Activated T-helper 17 cell treated with anti-CD3 and anti-CD28 coated beads, Interleukin-2, amount 50 U/mL, for 72 hours (primary cell): ENCODE results near the gene GOT2. TPM values are rescaled to one million over a fixed set of nuclear protein-coding genes. Genes with fewer than 3 reads are reported as not detected.
"Not testable (repeated sequence)": the region's sequence is repeated elsewhere in the genome, so short reads cannot be mapped to it uniquely, and the experiment has no call there.

Experiments
- ATAC-seq: fragments of 150-1000 bp; cut with Tn5 transposase; replicated peaks from 2 replicates; pipeline ENCODE4 v1.10.0; 2021; ENCODE audit warnings: mild to moderate bottlenecking, moderate library complexity
- H3K27ac Mint-ChIP-seq: one replicate; pipeline ENCODE4 v1.8.0; 2022; ENCODE audit warnings: mixed read lengths
- H3K27me3 Mint-ChIP-seq: one replicate; pipeline ENCODE4 v1.8.0; 2022; ENCODE audit warnings: mixed read lengths
- H3K36me3 Mint-ChIP-seq: one replicate; pipeline ENCODE4 v1.8.0; 2022; ENCODE audit warnings: low read depth, mild to moderate bottlenecking, mixed read lengths
- H3K4me1 Mint-ChIP-seq: one replicate; pipeline ENCODE4 v1.8.0; 2022; ENCODE audit warnings: mixed read lengths
- H3K4me3 Mint-ChIP-seq: one replicate; pipeline ENCODE4 v1.8.0; 2022; ENCODE audit warnings: mild to moderate bottlenecking, mixed read lengths
- H3K9me3 Mint-ChIP-seq: one replicate; pipeline ENCODE4 v1.8.0; 2022; ENCODE audit warnings: mixed read lengths
- total RNA-seq, 2 donors: library from RNA; stranded (reverse); gene quantifications; one replicate each; pipeline ENCODE4 v1.2.3, GENCODE V29; 2022

Gene GOT2
- total RNA-seq, 2 donors from 2014 or later, result 70.7 to 126 TPM

DNA sequence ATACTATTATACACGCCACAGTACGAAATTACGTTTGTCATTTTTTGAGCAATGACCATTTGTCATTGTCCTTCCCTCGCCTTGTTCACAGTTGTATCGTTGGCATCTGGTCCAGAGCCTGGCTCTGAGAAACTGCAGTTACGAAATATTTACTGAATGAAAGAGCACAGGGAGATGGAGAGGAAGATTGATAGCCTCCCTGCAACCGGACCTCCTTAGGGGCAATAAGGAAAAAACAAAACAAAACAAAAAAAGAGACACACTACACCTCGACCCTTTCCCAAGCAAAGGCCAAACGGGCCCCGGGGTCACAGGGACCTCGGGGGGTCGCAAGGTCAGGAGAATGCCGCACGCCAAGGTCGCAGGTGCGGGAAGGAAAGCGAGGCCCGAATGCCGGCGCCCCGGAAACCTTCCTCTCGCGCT lies 857 bp downstream of the GOT2 start:
- Mint-ChIP-seq H3K27me3 (no peaks in the 10 kb centered on the region), H3K27ac (peak overlapping the region; percentile 95), H3K4me3 (peak overlapping the region; percentile 98), H3K36me3 (peaks cover 39% of the 10 kb centered on the region), H3K9me3 (no peaks in the 10 kb centered on the region), H3K4me1 (peaks cover 16% of the 10 kb centered on the region)
- no peak for ATAC-seq

DNA sequence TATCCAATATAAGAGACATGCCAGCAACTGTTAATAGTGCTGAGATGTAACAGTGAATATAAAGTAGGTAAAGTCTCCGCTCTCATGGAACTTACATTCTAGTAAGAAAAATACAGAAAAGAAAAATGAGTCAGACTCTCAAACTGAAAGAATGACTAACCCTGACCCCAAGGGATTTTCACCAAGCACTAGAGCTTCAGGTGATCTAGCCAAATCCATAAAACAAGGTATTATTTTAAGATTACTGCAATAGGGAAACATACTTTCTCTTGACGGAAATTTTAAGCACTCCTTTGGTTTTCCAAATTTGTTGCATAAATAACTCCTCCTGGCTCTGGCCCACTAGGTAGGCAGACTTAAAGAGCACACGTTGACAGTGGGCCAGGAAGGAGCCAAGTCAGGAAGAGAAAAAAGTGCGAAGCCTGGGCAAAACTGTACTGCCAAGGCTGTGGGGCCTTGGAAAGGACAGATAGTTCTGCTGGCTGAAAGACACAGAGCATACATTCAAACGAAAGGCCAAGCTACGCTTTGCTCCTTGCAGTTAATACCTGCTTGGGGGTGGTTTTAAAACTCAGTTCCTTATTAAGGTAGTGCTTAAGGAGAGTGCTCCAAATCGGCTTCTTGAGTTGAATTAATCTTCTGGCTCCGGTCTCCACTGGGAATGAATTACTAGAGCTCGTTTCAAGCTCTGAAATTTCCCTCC lies 1.4 kb downstream of the GOT2 start:
- ATAC-seq, result peak; percentile 76
- H3K36me3 Mint-ChIP-seq, result peaks cover 39% of the 10 kb centered on the region
- H3K27me3 Mint-ChIP-seq, result no peaks in the 10 kb centered on the region
- H3K4me1 Mint-ChIP-seq, result peaks cover 16% of the 10 kb centered on the region
- no peaks in the 10 kb centered on the region for H3K9me3 Mint-ChIP-seq
- H3K27ac Mint-ChIP-seq, result peak overlapping the region; percentile 95
- peak overlapping the region; percentile 98 for H3K4me3 Mint-ChIP-seq

GRCh38 chr16:58730724-58731370 lies 3.3 kb downstream of the GOT2 start:
- Mint-ChIP-seq H3K27ac (no peak overlapping the region), H3K36me3 (peaks cover 41% of the 10 kb centered on the region), H3K9me3 (no peaks in the 10 kb centered on the region), H3K4me1 (peaks cover 16% of the 10 kb centered on the region), H3K4me3 (no peak overlapping the region), H3K27me3 (no peaks in the 10 kb centered on the region)
- ATAC-seq, result no peak

- Mint-ChIP-seq H3K4me1 (peaks cover 12% of the 10 kb centered on the region), H3K36me3 (peaks cover 59% of the 10 kb centered on the region), H3K9me3 (no peaks in the 10 kb centered on the region), H3K27ac (peak overlapping the region; percentile 58), H3K4me3 (no peak overlapping the region), H3K27me3 (no peaks in the 10 kb centered on the region)
- no peak for ATAC-seq
Observed at GRCh38 chr16:58727796-58728568, 6.1 kb downstream of the GOT2 start.

GRCh38 chr16:58727028-58727781 lies 6.9 kb downstream of the GOT2 start:
- Mint-ChIP-seq H3K4me3 (no peak overlapping the region), H3K36me3 (peaks cover 59% of the 10 kb centered on the region), H3K27me3 (no peaks in the 10 kb centered on the region), H3K9me3 (no peaks in the 10 kb centered on the region), H3K27ac (peak overlapping the region; percentile 58), H3K4me1 (peaks cover 4% of the 10 kb centered on the region)
- ATAC-seq, result no peak

- no peak for ATAC-seq
- peaks cover 71% of the 10 kb centered on the region for H3K36me3 Mint-ChIP-seq
- H3K27me3 Mint-ChIP-seq, result no peaks in the 10 kb centered on the region
- no peaks in the 10 kb centered on the region for H3K9me3 Mint-ChIP-seq
- no peaks in the 10 kb centered on the region for H3K4me1 Mint-ChIP-seq
- H3K4me3 Mint-ChIP-seq, result no peak overlapping the region
- H3K27ac Mint-ChIP-seq, result no peak overlapping the region
Observed at GRCh38 chr16:58723109-58723508, 11.0 kb downstream of the GOT2 start.

DNA sequence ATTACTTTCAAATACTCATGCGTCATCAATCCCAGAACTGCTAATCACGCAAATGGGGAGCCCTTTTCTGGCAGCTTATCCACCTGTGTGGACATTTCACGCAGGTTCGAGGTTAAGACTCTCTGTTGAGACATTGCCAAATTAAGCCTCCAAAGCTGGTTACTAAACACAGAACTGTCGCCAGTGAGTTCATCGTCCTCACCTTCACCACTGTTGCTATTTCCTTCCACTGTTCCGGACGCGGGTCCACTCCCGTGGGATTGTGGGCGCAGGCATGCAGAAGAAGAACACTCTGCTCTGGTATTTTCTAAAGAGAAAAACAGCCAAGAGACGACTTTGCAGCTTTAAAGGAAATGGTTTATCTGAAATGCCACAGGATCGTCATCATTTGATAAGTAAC lies 16.1 kb downstream of the GOT2 start:
- Mint-ChIP-seq H3K36me3 (peaks cover 99% of the 10 kb centered on the region), H3K4me1 (no peaks in the 10 kb centered on the region), H3K27ac (no peak overlapping the region), H3K4me3 (no peak overlapping the region), H3K27me3 (no peaks in the 10 kb centered on the region), H3K9me3 (no peaks in the 10 kb centered on the region)
- no peak for ATAC-seq

DNA sequence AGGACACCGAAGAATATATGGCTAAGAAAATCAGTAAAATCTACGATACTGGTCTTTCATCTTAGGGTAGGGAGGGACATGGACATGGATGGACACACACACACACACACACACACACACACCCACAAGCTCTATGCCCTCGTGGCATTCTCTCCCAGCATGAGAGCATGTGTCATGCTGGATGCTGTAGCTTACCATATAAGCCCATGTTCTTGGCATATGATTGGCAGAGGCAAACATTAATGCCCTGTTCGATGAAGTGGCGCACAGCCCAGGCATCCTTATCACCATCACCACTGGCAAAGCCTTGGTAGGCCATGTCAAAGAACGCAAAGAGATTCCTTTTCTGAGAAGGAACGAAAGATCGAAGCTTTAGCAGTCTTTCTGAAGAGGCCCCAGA lies 17.6 kb downstream of the GOT2 start:
- H3K9me3 Mint-ChIP-seq, result no peaks in the 10 kb centered on the region
- no peak overlapping the region for H3K4me3 Mint-ChIP-seq
- H3K27me3 Mint-ChIP-seq, result no peaks in the 10 kb centered on the region
- ATAC-seq, result no peak
- H3K36me3 Mint-ChIP-seq, result peaks cover 99% of the 10 kb centered on the region
- H3K4me1 Mint-ChIP-seq, result no peaks in the 10 kb centered on the region
- H3K27ac Mint-ChIP-seq, result peak overlapping the region; percentile 29

GRCh38 chr16:58713742-58714141 lies 20.4 kb downstream of the GOT2 start:
- Mint-ChIP-seq H3K4me3 (no peak overlapping the region), H3K36me3 (peaks cover 92% of the 10 kb centered on the region), H3K27ac (no peak overlapping the region), H3K27me3 (no peaks in the 10 kb centered on the region), H3K9me3 (no peaks in the 10 kb centered on the region), H3K4me1 (no peaks in the 10 kb centered on the region)
- no peak for ATAC-seq

DNA sequence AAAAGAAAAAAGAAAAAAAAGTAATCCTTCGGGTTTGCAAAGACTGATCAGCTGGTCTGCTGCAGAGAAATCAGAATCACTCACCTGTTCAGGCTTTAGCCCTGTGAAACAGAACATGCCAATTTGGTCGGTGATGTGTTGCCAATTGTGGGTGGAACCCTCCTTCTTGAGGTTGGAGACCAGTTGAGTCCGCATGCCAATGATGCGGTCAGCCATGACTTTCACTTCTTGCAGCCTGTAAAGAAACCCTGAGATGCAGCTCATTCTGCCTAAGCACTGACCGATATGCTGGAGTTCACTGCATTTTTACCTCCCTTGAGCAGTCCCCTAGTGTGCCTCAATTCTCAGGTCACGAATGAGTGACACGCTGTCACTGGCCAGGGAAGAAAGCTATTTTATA lies 24.8 kb downstream of the GOT2 start:
- Mint-ChIP-seq H3K27ac (no peak overlapping the region), H3K36me3 (peaks cover 76% of the 10 kb centered on the region), H3K4me3 (no peak overlapping the region), H3K4me1 (no peaks in the 10 kb centered on the region), H3K27me3 (no peaks in the 10 kb centered on the region), H3K9me3 (no peaks in the 10 kb centered on the region)
- ATAC-seq, result no peak

GRCh38 chr16:58699151-58699550 lies 35.0 kb downstream of the GOT2 start:
- Mint-ChIP-seq H3K4me1 (no peaks in the 10 kb centered on the region), H3K4me3 (no peak overlapping the region), H3K36me3 (peaks cover under 1% of the 10 kb centered on the region), H3K27ac (no peak overlapping the region), H3K27me3 (no peaks in the 10 kb centered on the region), H3K9me3 (no peaks in the 10 kb centered on the region)
- no peak for ATAC-seq

DNA sequence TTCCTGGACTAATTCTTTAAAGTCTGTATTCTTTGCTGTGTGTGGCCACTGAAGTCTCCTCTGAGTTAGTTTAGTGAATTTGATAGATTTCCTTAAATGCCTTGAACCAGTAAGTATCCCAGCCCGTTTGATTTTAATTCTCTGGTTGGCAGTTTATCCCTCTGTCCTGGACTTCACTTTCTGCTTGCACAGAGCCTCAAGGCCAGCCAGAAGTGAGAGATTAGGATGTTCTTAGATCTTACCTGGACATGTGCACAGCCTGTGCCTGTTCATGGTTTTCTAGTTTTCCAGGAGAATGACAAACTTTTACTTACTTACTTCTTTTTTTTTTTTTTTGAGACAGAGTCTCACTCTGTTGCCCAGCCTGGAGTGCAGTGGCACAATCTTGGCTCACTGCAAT lies 38.7 kb downstream of the GOT2 start:
- no peak overlapping the region for H3K27ac Mint-ChIP-seq
- no peaks in the 10 kb centered on the region for H3K27me3 Mint-ChIP-seq
- peaks cover 3% of the 10 kb centered on the region for H3K9me3 Mint-ChIP-seq
- no peak overlapping the region for H3K4me3 Mint-ChIP-seq
- H3K36me3 Mint-ChIP-seq, result no peaks in the 10 kb centered on the region
- H3K4me1 Mint-ChIP-seq, result no peaks in the 10 kb centered on the region
- no peak for ATAC-seq

DNA sequence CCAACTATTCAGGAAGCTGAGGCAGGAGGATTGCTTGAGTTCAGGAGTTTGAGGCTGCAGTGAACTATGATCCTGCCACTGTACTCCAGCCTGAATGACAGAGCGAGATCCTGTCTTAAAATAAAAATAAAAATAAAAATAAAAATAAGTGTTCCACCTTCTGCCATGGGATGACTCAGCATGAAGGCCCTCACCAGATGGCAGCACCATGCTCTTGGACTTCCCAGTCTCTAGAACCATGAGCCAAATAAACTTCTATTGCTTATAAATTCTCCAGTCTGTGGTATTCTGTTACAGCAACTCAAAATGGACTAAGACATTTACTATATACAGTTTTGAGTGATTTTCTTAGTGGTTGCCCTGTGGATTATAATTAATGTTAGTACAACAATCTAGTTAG lies 41.7 kb downstream of the GOT2 start:
- Mint-ChIP-seq H3K9me3 (peaks cover 3% of the 10 kb centered on the region), H3K27ac (no peak overlapping the region), H3K4me3 (no peak overlapping the region), H3K36me3 (no peaks in the 10 kb centered on the region), H3K4me1 (no peaks in the 10 kb centered on the region), H3K27me3 (peaks cover 4% of the 10 kb centered on the region)
- ATAC-seq, result no peak

DNA sequence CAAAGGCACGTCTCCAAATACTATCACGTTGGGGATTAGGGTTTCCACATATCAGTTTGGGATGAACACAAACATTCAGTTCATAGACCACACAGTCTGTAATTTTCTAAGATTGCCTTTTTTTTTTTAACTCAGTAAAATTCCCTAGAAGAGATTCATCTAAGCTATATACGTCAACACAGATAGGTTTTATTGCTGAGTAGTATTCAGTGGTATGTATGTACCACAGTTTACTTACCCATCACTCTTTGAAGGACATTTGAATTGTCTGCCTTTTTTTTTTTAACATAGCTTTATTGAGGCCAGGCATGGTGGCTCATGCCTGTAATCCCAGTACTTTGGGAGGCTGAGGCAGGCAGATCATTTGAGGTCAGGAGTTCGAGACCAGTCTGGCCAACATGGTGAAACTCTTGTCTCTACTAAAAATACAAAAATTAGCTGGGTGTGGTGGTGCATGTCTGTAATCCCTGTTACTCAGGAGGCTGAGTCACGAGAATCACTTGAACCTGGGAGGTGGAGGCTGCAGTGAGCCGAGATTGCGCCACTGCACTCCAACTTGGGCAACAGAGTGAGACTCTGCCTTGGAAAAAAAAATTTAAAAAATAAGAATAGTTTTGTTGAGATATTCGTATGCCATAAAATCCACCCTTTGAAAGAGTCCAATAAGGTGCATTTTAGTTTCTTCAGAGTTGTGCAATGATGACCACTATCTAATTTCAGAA lies 47.0 kb downstream of the GOT2 start:
- H3K9me3 Mint-ChIP-seq, H3K4me3 Mint-ChIP-seq, H3K27me3 Mint-ChIP-seq, ATAC-seq, H3K27ac Mint-ChIP-seq, H3K36me3 Mint-ChIP-seq: not testable (repeated sequence)
- H3K4me1 Mint-ChIP-seq, result peaks cover 11% of the 10 kb centered on the region
